ENCODE results near the gene PLAC8L1.
"Not testable (repeated sequence)": the region's sequence is repeated elsewhere in the genome, so short reads cannot be mapped to it uniquely, and the experiment has no call there.

Gene PLAC8L1

GRCh38 chr5:146105477-146105876 is at the start of gene PLAC8L1:
Gene PLAC8L1, minus strand, starts transcription at chr5:146105577. Its CDS starts 1,266 bp downstream, at chr5:146104311.
- DNase-seq: no peak

GRCh38 chr5:146151970-146152369 is 46.6 kb upstream of the PLAC8L1 start:
- DNase-seq: no peak

- DNase-seq: no peak
Observed at GRCh38 chr5:146137967-146138403, 32.6 kb upstream of the PLAC8L1 start.

GRCh38 chr5:146130440-146131045 is 25.2 kb upstream of the PLAC8L1 start:
- no peak for DNase-seq

- DNase-seq: no peak
Observed at GRCh38 chr5:146126068-146126467, 20.7 kb upstream of the PLAC8L1 start.

GRCh38 chr5:146124580-146124979 is 19.2 kb upstream of the PLAC8L1 start:
- no peak for DNase-seq

GRCh38 chr5:146121451-146121850 is 16.1 kb upstream of the PLAC8L1 start:
- not testable (repeated sequence) for DNase-seq

- DNase-seq: no peak
Observed at GRCh38 chr5:146118322-146118721, 12.9 kb upstream of the PLAC8L1 start.

- DNase-seq: not testable (repeated sequence)
Observed at GRCh38 chr5:146117216-146117615, 11.8 kb upstream of the PLAC8L1 start.

- no peak for DNase-seq
Observed at GRCh38 chr5:146116361-146116760, 11.0 kb upstream of the PLAC8L1 start.

GRCh38 chr5:146112476-146112875 is 7.1 kb upstream of the PLAC8L1 start:
- DNase-seq: no peak

GRCh38 chr5:146111409-146111808 is 6.0 kb upstream of the PLAC8L1 start:
- DNase-seq: no peak

- no peak for DNase-seq
Observed at GRCh38 chr5:146109379-146109778, 4.0 kb upstream of the PLAC8L1 start.

- not testable (repeated sequence) for DNase-seq
Observed at GRCh38 chr5:146108870-146109269, 3.5 kb upstream of the PLAC8L1 start.

- no peak for DNase-seq
Observed at GRCh38 chr5:146107901-146108300, 2.5 kb upstream of the PLAC8L1 start.

GRCh38 chr5:146103594-146103993 is 1.8 kb downstream of the PLAC8L1 start:
- DNase-seq: no peak

GRCh38 chr5:146101646-146102045 is 3.7 kb downstream of the PLAC8L1 start:
- DNase-seq: no peak

- DNase-seq: no peak
Observed at GRCh38 chr5:146098047-146098446, 7.3 kb downstream of the PLAC8L1 start.

GRCh38 chr5:146091881-146092280 is 13.5 kb downstream of the PLAC8L1 start:
- DNase-seq: no peak

GRCh38 chr5:146089287-146089686 is 16.1 kb downstream of the PLAC8L1 start:
- DNase-seq: no peak

GRCh38 chr5:146088098-146088497 is 17.3 kb downstream of the PLAC8L1 start:
- DNase-seq: no peak

- DNase-seq: no peak
Observed at GRCh38 chr5:146084376-146084775, 21.0 kb downstream of the PLAC8L1 start.

GRCh38 chr5:146082798-146083197 is 22.6 kb downstream of the PLAC8L1 start:
- no peak for DNase-seq

GRCh38 chr5:146081556-146081955 is 23.8 kb downstream of the PLAC8L1 start:
- DNase-seq: no peak

- peak; percentile 30 for DNase-seq
Observed at GRCh38 chr5:146079695-146080373, 25.5 kb downstream of the PLAC8L1 start.
